ENCODE data around the gene SAMD11. TPM values are rescaled to one million over a fixed set of nuclear protein-coding genes. Genes with fewer than 3 reads are reported as not detected.
A peak's percentile ranks its signal among the peaks of the same experiment; 100 is the strongest.

Gene SAMD11
- total and polyA plus RNA-seq, 10 of the 15 experiments (the other 5 are each of a cell fraction or from before 2014, with no cell fraction given): 0.04 to 0.31 (median 0.19) TPM; not detected in 6

GRCh38 chr1:940107-941014 lies 16.6 kb downstream of the SAMD11 start (continued):
- TF ChIP-seq, protein P1, sequence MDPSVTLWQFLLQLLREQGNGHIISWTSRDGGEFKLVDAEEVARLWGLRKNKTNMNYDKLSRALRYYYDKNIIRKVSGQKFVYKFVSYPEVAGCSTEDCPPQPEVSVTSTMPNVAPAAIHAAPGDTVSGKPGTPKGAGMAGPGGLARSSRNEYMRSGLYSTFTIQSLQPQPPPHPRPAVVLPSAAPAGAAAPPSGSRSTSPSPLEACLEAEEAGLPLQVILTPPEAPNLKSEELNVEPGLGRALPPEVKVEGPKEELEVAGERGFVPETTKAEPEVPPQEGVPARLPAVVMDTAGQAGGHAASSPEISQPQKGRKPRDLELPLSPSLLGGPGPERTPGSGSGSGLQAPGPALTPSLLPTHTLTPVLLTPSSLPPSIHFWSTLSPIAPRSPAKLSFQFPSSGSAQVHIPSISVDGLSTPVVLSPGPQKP (IDR thresholded peaks at IDR 0.05; ENCODE audit: low read depth, low read length): no peak
- TF ChIP-seq E2F8 (IDR thresholded peaks at IDR 0.05; ENCODE audit: low read depth, partially characterized antibody) (no peak), GATAD2B (conservative IDR thresholded peaks at IDR 0.05; ENCODE audit: low read depth) (0 out of 2 replicates have a peak, but pooled peaks have one; percentile 35), SUZ12 (IDR thresholded peaks at IDR 0.05; ENCODE audit: unreplicated experiment) (peak; percentile 99), BMI1 (IDR thresholded peaks at IDR 0.05; ENCODE audit: borderline replicate concordance) (no peak), PML (IDR thresholded peaks at IDR 0.05; ENCODE audit: low read length) (no peak), PBX3 (IDR thresholded peaks at IDR 0.05; ENCODE audit: insufficient replicate concordance, low read depth, low read length) (peak; percentile 36), EGR1 (IDR thresholded peaks at IDR 0.05; ENCODE audit: borderline replicate concordance in 1 of 2, low read depth in 2 of 2, low read length in 2 of 2) (peak in 1 of 2 experiments; percentile 53; a peak in 1 of 3 replicates), PAX5 (IDR thresholded peaks at IDR 0.05; ENCODE audit: borderline replicate concordance, low read depth, low read length) (no peak), GABPA (IDR thresholded peaks at IDR 0.05; ENCODE audit: low read depth) (no peak), MYC (IDR thresholded peaks at IDR 0.05; ENCODE audit: insufficient read depth, insufficient read length, insufficient replicate concordance, low read length, severe bottlenecking) (no peak)
